Endothelial cell (in vitro differentiated cells): Measurements from ENCODE around the gene CBR4. TPM values are rescaled to one million over a fixed set of nuclear protein-coding genes. Genes with fewer than 3 reads are reported as not detected.

Source experiments
- DNase-seq: peaks from one replicate; pipeline ENCODE4 v3.0.0; 2021; ENCODE audit warnings: low spot score
- H3K27ac Mint-ChIP-seq: one replicate; pipeline ENCODE4 v1.8.0; 2021; ENCODE audit warnings: mixed read lengths, inconsistent platforms; ENCODE audit not compliant: unreplicated experiment
- H3K27me3 Mint-ChIP-seq: one replicate; pipeline ENCODE4 v1.8.0; 2021; ENCODE audit warnings: mild to moderate bottlenecking, moderate library complexity, mixed read lengths, inconsistent platforms; ENCODE audit not compliant: unreplicated experiment
- H3K36me3 Mint-ChIP-seq: one replicate; pipeline ENCODE4 v1.8.0; 2021; ENCODE audit warnings: mild to moderate bottlenecking, low read depth, mixed read lengths, inconsistent platforms; ENCODE audit not compliant: unreplicated experiment
- H3K4me1 Mint-ChIP-seq: one replicate; pipeline ENCODE4 v1.8.0; 2021; ENCODE audit warnings: mild to moderate bottlenecking, mixed read lengths, inconsistent platforms; ENCODE audit not compliant: unreplicated experiment
- H3K4me3 Mint-ChIP-seq: one replicate; pipeline ENCODE4 v1.8.0; 2021; ENCODE audit warnings: mild to moderate bottlenecking, mixed read lengths, inconsistent platforms; ENCODE audit not compliant: unreplicated experiment
- H3K9me3 Mint-ChIP-seq: one replicate; pipeline ENCODE4 v1.8.0; 2021; ENCODE audit warnings: mixed read lengths, inconsistent platforms; ENCODE audit not compliant: unreplicated experiment
- CTCF ChIP-seq: fragments of 200-600 bp; sonication (generic); IDR thresholded peaks from one replicate; pipeline ENCODE4 v1.5.0; 2021; ENCODE audit warnings: antibody characterized with exemption; ENCODE audit not compliant: unreplicated experiment
- total RNA-seq: library from RNA; stranded (reverse); fragmentation: NEBNext Ultra II Directional; extraction: Animal tissue kit (Norgen Biotek cat#: 25700); gene quantifications from one replicate; pipeline ENCODE4 v1.2.1, GENCODE V29; 2021; ENCODE audit not compliant: unreplicated experiment

Gene CBR4
- total RNA-seq, 1 donor from 2014 or later: 21.4 TPM

GRCh38 chr4:169027663-169028062 lies 17.6 kb upstream of the CBR4 start:
- Mint-ChIP-seq H3K27ac (no peak overlapping the region), H3K36me3 (no peaks in the 10 kb centered on the region), H3K27me3 (peaks cover 4% of the 10 kb centered on the region), H3K4me3 (no peak overlapping the region), H3K9me3 (no peaks in the 10 kb centered on the region), H3K4me1 (peaks cover 3% of the 10 kb centered on the region)
- no peak for TF ChIP-seq CTCF
- no peak for DNase-seq

GRCh38 chr4:169025184-169025583 lies 15.1 kb upstream of the CBR4 start:
- Mint-ChIP-seq H3K27ac (no peak overlapping the region), H3K27me3 (peaks cover 6% of the 10 kb centered on the region), H3K36me3 (no peaks in the 10 kb centered on the region), H3K4me1 (no peaks in the 10 kb centered on the region), H3K9me3 (no peaks in the 10 kb centered on the region), H3K4me3 (no peak overlapping the region)
- TF ChIP-seq CTCF: no peak
- DNase-seq: no peak

DNA sequence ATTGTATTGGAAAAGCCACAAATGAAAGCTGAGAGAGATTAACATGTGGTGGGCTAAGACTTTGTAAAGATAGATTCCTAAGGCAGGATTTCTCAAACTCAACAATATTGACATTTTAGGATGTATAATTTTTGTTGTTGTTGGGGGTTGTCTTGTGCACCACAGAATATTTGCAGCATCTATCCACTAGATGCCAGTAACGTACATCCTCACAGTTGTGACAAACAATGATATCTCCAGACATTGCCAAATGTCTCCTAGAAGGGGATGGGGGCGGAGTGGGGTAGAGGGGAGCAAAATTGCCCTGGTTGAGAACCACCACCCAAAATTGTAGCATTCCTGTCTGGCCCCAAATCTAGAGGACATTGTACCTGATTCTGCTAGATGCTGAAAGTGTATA lies 14.7 kb upstream of the CBR4 start:
- no peak overlapping the region for H3K27ac Mint-ChIP-seq
- H3K27me3 Mint-ChIP-seq: peaks cover 6% of the 10 kb centered on the region
- DNase-seq: no peak

GRCh38 chr4:169018406-169018805 lies 8.4 kb upstream of the CBR4 start:
- H3K36me3 Mint-ChIP-seq: no peaks in the 10 kb centered on the region
- TF ChIP-seq CTCF: no peak
- no peaks in the 10 kb centered on the region for H3K4me1 Mint-ChIP-seq
- no peak overlapping the region for H3K4me3 Mint-ChIP-seq
- no peaks in the 10 kb centered on the region for H3K9me3 Mint-ChIP-seq
- no peak overlapping the region for H3K27ac Mint-ChIP-seq
- H3K27me3 Mint-ChIP-seq: peaks cover 5% of the 10 kb centered on the region
- no peak for DNase-seq

More for the DNA sequence above, 14.7 kb upstream of the CBR4 start:
- no peaks in the 10 kb centered on the region for H3K4me1 Mint-ChIP-seq
- H3K4me3 Mint-ChIP-seq: no peak overlapping the region
- H3K36me3 Mint-ChIP-seq: no peaks in the 10 kb centered on the region
- TF ChIP-seq CTCF: no peak
- no peaks in the 10 kb centered on the region for H3K9me3 Mint-ChIP-seq

- TF ChIP-seq CTCF: no peak
- Mint-ChIP-seq H3K4me3 (no peak overlapping the region), H3K27me3 (peaks cover 5% of the 10 kb centered on the region), H3K27ac (no peak overlapping the region), H3K36me3 (no peaks in the 10 kb centered on the region), H3K4me1 (no peaks in the 10 kb centered on the region), H3K9me3 (no peaks in the 10 kb centered on the region)
- DNase-seq: no peak
Observed at GRCh38 chr4:169017971-169018370, 7.9 kb upstream of the CBR4 start.
